ENCODE data around the gene UNK. TPM values are rescaled to one million over a fixed set of nuclear protein-coding genes. Genes with fewer than 3 reads are reported as not detected.

UNK gene
- total and polyA plus RNA-seq, 9 of the 15 experiments (the other 6 are each of a cell fraction or from before 2014, with no cell fraction given): 12.8 to 38.6 (median 24.8) TPM

DNA sequence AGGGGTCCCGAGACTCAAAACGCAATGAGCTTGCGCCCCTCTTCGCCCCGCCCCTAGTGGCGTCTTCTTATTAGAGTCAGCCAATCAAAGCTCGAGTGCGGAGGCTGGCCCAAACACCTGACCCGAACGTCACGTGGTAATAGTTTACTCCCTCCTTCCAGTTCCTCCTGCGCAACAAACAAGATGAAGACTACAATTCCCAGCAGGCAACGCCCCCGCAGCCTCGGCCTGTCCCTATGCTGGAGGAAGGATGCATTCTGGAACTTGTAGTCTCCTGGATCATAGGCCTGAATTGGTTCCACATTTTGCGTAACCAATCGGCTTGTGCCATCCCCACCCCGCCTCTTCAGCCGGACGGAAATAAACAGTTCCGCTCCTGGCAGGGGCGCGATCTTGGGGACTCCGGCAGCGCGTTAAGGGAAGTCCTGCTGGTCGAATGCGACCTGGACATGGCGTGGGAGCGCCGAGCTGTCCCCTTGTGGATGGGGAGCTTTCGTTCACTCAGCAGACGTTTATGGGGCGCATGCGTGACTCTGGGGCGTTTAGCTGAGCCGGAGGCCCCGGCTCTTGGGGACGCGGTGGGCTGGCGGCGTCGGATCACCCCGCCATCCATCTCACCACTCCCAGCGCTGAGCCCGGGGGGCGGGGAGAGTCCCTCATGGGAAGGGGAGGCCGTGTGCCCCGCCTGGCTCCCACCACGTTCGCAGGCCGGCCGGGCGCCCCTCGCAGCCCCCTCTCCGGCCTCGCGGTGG lies 70.9 kb downstream of the UNK start, which contains the start of gene WBP2 (continued):
- TF ChIP-seq, protein P1, sequence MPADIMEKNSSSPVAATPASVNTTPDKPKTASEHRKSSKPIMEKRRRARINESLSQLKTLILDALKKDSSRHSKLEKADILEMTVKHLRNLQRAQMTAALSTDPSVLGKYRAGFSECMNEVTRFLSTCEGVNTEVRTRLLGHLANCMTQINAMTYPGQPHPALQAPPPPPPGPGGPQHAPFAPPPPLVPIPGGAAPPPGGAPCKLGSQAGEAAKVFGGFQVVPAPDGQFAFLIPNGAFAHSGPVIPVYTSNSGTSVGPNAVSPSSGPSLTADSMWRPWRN (IDR thresholded peaks at IDR 0.05; ENCODE audit: low read depth): no peak
- TF ChIP-seq EWSR1 (IDR thresholded peaks at IDR 0.05; ENCODE audit: borderline replicate concordance, low read depth, partially characterized antibody) (no peak), ZFP1 (CRISPR knock-in tag; IDR thresholded peaks at IDR 0.05) (0 out of 2 replicates have a peak, but pooled peaks have one; percentile 53), PHF20 (IDR thresholded peaks at IDR 0.05; ENCODE audit: partially characterized antibody) (peak; percentile 67), ZNF316 (IDR thresholded peaks at IDR 0.05) (no peak), HDAC6 (IDR thresholded peaks at IDR 0.05; ENCODE audit: low read depth, low read length) (no peak), SRSF3 (IDR thresholded peaks at IDR 0.05; ENCODE audit: insufficient read depth, low read length) (no peak), SRF (CRISPR knock-in tag; IDR thresholded peaks at IDR 0.05) (no peak), ZNF133 (CRISPR knock-in tag; IDR thresholded peaks at IDR 0.05) (no peak), TAF1 (IDR thresholded peaks at IDR 0.05; ENCODE audit: control insufficient read depth, extremely low read depth, insufficient read depth, low read length, severe bottlenecking) (peak; percentile 82), CBX3 (IDR thresholded peaks at IDR 0.05; ENCODE audit: borderline replicate concordance in 1 of 2, low read length in 2 of 2) (no peak), HMG20A (CRISPR knock-in tag; conservative IDR thresholded peaks at IDR 0.05) (no peak), CSDE1 (IDR thresholded peaks at IDR 0.05) (no peak), POLR2A (conservative IDR thresholded peaks at IDR 0.05) (peak; percentile 98), SNRNP70 (optimal IDR thresholded peaks at IDR 0.05; ENCODE audit: low read depth, low read length) (no peak), FOXP1 (CRISPR knock-in tag; IDR thresholded peaks at IDR 0.05) (no peak; the same call in none of the 2 replicates), HDAC1 (IDR thresholded peaks at IDR 0.05) (peak in 1 of 2 experiments; percentile 85; a peak in 2 of 4 replicates), ZNF184 (CRISPR knock-in tag; IDR thresholded peaks at IDR 0.05) (no peak), KAT8 (IDR thresholded peaks at IDR 0.05; ENCODE audit: low read depth) (no peak), GABPB1 (CRISPR knock-in tag; IDR thresholded peaks at IDR 0.05) (peak; percentile 88), KAT2B (IDR thresholded peaks at IDR 0.05; ENCODE audit: low read depth, low read length) (no peak), KLF1 (tag; IDR thresholded peaks at IDR 0.05) (no peak), POLR2B (IDR thresholded peaks at IDR 0.05; ENCODE audit: low read depth, partially characterized antibody) (peak; percentile 95), ERF (CRISPR knock-in tag; IDR thresholded peaks at IDR 0.05) (peak; percentile 58; the same call in 1 of the 2 replicates), ZNF23 (CRISPR knock-in tag; IDR thresholded peaks at IDR 0.05) (no peak), TRIM24 (IDR thresholded peaks at IDR 0.05) (no peak)
- TF ChIP-seq, protein P2, sequence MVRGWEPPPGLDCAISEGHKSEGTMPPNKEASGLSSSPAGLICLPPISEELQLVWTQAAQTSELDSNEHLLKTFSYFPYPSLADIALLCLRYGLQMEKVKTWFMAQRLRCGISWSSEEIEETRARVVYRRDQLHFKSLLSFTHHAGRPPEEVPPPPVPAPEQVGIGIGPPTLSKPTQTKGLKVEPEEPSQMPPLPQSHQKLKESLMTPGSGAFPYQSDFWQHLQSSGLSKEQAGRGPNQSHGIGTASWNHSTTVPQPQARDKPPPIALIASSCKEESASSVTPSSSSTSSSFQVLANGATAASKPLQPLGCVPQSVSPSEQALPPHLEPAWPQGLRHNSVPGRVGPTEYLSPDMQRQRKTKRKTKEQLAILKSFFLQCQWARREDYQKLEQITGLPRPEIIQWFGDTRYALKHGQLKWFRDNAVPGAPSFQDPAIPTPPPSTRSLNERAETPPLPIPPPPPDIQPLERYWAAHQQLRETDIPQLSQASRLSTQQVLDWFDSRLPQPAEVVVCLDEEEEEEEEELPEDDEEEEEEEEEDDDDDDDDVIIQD (CRISPR knock-in tag; IDR thresholded peaks at IDR 0.05): no peak
- TF ChIP-seq, protein P3, sequence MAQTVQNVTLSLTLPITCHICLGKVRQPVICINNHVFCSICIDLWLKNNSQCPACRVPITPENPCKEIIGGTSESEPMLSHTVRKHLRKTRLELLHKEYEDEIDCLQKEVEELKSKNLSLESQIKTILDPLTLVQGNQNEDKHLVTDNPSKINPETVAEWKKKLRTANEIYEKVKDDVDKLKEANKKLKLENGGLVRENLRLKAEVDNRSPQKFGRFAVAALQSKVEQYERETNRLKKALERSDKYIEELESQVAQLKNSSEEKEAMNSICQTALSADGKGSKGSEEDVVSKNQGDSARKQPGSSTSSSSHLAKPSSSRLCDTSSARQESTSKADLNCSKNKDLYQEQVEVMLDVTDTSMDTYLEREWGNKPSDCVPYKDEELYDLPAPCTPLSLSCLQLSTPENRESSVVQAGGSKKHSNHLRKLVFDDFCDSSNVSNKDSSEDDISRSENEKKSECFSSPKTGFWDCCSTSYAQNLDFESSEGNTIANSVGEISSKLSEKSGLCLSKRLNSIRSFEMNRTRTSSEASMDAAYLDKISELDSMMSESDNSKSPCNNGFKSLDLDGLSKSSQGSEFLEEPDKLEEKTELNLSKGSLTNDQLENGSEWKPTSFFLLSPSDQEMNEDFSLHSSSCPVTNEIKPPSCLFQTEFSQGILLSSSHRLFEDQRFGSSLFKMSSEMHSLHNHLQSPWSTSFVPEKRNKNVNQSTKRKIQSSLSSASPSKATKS (CRISPR knock-in tag; IDR thresholded peaks at IDR 0.05): no peak
